HG02938 (cell line): Measurements from ENCODE around the gene LRRC3B.

Source experiments
- ATAC-seq: cut with Tn5 transposase; IDR thresholded peaks from one replicate; pipeline ENCODE4 v1.9.1; 2021; ENCODE audit warnings: mild to moderate bottlenecking, moderate library complexity; ENCODE audit not compliant: unreplicated experiment

LRRC3B gene

DNA sequence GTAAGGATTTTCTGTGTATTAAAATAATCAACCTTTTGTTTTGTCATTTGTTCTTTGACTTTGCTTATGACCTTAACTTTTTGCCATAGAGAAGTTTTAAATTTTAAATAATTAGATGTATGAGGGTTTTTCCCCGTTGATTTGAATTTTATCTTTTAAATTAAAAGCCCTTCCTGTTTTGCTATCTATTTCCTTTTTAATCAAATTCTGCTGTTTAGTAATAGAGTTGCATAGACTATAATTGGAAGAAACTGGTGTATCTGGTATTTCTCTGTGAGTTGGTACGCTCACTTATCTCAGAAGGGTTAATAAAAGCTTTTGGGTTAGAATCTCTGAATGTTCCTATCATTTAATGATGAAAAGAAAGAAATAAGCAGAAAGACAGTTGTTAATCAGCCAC lies 82.2 kb downstream of the LRRC3B start:
- no peak for ATAC-seq

DNA sequence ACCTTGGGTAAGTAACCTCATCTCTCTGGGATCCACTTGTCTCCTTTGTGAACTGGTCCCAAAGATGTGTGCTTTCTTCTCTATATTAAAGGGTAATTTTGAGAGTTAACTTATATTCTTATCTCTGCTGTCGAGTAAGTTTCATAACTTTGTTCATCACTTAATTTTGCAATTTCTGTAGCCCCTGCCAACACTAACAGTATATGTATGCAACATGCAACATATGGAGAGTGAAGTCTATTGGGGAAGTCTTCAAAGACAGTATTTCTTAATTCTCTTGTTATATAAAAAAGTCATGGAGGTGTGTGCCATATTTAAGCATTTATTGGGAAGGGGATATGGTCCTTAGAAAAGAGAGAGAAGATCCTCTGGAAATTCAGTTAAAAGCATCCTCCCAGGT lies 85.9 kb downstream of the LRRC3B start:
- ATAC-seq, result no peak

DNA sequence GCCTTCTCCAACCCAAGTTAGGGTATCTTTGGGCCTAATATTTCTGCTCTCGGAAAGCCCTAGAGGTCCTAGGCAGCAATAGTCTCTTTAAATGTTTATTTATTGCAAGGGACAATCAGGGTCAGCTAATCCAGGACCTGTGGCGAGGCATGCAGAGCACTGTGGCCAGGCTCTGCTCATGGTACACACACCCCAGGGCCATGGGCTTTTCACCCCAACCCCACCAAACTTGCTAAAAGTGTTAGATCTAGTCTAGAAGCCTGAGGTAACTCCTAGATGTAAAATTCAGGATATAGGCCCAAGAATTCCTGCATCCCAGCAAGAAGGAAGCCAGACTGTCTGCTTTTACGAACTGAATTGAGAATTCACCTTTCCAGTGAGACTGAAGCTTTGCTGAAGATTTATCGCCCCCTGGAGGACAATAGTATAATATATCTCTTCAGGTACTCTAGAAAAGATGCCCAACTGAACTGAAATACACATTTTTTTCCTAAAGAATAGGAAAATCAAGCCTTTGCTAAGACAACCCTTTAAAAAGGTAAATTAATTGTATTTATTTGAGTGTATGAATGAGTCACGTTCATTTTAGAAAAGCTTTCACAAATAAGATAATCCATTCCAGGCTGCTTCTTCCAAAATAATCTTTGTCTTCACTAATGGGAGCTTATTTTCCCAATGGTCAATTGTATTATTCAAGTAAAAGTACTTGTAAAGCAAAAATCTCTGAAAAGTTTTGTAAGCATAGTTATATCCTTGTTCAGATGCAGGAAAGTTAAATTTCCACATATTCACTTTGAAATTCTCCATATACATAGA lies 89.8 kb downstream of the LRRC3B start:
- peak; percentile 80 for ATAC-seq

DNA sequence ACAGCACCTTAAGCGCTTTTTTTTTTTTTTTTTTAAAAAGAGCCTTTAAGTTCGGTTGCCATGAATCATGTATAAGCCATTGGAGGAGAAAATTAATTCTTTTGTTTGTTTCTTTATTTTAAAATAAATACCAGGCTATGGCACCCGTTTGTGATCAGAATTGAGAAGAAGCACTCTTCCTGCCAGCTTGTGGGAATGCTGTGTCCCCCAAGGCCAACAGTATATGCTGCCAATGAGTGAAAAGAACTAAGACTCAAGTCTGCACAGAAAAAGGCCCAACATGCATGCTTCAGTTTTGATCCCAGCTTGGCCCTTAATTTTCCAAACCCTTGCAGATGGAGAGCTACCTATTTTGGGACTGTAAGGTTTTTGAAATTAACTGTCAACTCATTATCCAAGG lies 90.5 kb downstream of the LRRC3B start:
- no peak for ATAC-seq

DNA sequence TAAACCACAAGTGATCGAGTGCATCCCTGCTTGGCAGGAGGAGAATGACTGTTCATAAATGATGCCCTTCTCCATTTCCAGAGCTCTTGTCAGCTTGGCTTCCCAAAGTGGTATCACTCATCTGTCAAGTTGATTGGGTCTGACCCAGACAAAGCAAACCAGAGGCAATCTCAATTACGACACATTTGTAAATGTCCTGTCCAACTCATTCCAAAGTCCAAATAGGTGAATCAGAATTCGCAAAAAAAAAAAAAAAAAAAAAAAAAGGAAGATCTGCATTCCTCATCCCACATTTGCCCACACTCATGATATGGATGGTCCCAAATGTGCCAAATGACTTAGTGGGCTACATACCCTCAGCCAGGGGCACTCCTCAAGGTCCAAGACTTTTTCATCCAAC lies 91.9 kb downstream of the LRRC3B start:
- ATAC-seq, result no peak

DNA sequence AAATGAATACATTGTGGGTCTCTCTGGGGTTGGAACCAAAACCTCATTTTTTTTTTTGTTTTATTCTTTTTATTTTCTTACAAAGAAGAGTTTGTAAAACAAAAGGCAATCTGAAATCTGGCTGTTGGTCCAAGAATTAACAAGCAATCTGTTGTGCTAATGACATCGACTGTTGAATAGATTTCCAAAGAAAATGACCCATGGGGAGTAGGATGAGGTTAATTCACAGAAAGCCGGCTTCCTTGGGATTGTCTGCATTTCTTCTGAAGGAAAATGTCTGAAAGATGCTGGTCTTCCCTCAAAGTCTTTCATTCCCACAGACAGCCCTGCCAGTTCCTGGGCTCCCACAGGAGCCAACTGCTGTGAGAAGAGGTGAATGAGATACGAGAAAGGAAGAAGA lies 92.9 kb downstream of the LRRC3B start:
- ATAC-seq, result no peak

DNA sequence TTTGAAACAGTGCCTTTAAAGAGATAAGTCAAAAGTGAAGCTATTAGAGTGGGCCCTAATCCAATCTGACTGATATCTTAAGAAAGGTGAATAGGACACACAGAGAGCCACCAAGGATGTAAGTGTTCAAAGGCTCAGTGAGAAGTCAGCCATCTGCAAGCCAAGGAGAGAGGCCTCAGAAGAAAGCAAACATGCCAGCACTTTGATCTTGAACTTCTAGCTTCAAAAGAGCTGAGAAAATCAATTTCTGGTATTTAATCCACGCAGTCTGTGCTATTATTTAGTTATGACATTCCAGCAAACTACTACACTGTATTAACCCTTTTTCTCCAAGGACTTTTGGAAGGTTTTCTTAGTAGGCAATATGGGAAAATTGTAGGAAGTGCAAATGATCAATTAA lies 95.7 kb downstream of the LRRC3B start:
- ATAC-seq, result no peak

DNA sequence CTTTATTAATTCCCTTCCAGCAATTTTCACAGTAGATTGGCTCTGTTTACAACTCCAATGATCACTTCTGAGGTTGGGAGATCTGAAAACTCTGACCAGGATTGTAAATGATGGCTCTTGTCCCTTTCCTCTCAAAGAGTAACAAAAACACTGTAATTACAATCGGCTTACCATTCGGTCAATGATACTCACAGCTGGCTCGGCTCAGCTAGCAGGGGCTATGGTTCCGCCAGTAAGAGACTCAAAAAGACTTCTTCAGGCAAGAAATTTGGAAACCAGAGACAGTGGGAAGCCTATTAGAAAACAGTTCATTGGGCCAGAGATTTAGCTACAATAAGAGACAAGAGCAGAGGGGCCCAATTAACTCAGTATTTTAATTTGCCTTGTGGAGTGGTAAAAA lies 96.6 kb downstream of the LRRC3B start:
- no peak for ATAC-seq

DNA sequence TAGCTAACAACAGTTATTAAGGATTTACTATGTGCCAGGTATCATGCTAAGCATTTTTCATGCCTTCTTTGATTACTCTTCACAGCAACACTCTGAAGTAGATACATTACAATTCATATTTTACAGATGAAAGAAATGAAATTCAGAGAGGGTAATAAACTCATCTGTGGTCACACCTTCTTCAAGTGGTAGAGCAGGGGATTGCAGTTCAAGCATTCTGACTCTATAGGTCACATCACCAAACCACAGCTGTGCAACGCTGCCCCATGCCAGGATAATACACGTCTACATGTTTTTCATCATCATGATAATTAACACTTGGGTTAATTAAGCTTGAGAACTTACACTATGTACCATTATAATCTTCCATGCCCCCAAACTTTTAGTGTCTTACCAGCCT lies 98.5 kb downstream of the LRRC3B start:
- ATAC-seq, result no peak

DNA sequence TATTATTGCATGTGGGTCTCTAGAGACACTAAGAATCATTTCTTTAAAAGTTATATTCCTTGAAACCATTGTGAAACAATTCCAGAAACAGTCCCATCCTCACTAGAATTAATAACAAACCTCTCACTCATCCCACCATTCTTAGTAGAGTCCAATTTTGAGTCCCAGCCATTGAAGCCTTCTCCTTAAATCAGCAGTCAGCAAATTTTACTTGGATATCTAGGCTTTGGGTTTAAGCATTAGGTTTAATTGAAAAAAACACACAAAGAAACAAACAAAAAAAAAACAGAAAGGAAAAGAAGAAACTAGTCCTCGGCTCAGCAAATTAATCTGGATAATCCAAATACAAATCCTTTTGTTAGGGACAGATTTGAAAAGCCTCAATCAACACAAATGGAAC lies 109.3 kb downstream of the LRRC3B start:
- no peak for ATAC-seq

DNA sequence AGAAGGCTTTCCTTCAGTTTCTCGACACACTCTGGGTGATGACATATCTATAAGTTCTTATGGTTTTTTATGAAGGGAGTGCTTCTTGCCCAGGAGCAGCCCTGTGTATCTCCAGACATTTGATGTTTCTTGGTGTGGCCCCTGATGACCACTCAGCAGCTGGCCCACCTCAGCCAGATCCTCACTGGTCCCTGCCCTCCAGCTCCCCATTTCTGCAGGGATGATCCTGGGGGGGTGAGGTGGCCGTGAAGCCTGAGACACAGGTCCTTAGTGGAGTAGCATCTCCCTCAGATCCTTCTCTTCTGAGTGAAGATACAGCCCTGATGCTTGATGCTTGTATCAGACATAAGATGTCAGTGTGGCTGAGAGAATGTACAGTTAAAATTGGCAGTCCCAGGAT lies 127.7 kb downstream of the LRRC3B start:
- no peak for ATAC-seq

DNA sequence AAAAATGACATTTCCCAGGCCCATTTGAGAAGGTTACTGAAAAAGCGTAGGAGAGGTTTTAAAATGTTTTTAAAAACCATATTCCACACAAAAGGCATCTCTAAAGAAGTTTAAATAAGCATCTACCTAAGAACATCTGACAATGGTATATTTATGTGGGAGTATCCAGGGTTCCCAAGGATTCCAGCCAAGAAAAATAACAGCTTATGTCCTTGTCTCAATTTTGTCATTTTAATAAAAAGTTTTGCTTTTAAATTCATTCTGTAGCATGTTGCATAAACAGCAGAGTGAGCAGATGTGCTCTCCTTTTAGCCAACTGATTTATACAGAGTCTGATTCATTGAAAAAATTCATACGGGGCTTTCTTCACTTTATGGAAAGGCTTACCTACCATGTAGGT lies 129.9 kb downstream of the LRRC3B start:
- ATAC-seq, result no peak

DNA sequence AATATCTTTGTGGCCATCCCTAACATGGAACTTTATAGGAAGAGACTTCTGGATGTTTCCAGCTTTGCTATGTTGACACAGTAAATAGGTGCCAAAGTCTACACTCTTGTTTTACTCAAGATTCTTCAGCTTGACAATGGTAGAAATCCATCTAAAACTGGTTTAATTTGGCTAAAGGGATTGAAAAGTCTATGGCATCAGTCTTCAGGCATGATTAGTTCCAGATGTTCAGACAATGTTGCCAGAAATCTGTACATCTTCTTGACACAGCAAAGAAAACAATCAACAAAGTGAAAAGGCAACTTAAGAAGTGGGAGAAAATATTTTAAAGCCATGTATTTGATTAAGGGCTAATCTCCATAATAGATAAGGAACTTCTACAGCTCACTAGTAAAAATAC lies 130.5 kb downstream of the LRRC3B start:
- ATAC-seq, result no peak

DNA sequence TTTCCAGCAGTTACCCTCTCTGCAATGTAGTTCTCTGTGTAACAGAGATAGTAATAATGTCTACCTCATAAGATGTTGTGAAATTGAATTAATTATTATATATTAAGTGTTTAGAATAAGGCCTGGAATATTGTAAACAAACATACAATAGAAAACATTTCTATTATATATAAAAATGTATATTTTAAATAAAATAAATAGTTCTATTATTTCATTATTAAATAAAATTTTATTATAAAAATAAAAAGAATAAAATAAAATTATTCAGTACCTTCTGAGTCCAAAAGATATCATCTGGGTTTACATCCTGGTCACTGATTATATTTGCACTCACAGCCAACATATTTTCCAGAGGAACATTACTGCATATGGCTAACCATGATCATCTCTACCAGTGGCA lies 135.4 kb downstream of the LRRC3B start:
- ATAC-seq, result no peak
